ENCODE results near the gene FAM13C. TPM values are rescaled to one million over a fixed set of nuclear protein-coding genes. Genes with fewer than 3 reads are reported as not detected.

Gene FAM13C
- total RNA-seq, 1 donor from 2014 or later, result 5.9 TPM

- Mint-ChIP-seq H3K27ac (no peak overlapping the region), H3K27me3 (no peaks in the 10 kb centered on the region), H3K9me3 (ENCODE audit: low read depth) (peaks cover 3% of the 10 kb centered on the region), H3K36me3 (ENCODE audit: insufficient read depth) (peaks cover 4% of the 10 kb centered on the region), H3K4me3 (ENCODE audit: low read depth) (no peak overlapping the region), H3K4me1 (ENCODE audit: low read depth) (peaks cover 13% of the 10 kb centered on the region)
- TF ChIP-seq CTCF (IDR thresholded peaks at IDR 0.05; ENCODE audit: unreplicated experiment), result no peak
- no peak for DNase-seq (ENCODE audit: low spot score, unreplicated experiment)
Measured at GRCh38 chr10:59323831-59324401, 38.4 kb downstream of the FAM13C start.

- no peaks in the 10 kb centered on the region for H3K27me3 Mint-ChIP-seq
- no peak for TF ChIP-seq CTCF (IDR thresholded peaks at IDR 0.05; ENCODE audit: unreplicated experiment)
- no peak overlapping the region for H3K4me3 Mint-ChIP-seq (ENCODE audit: low read depth)
- peaks cover 4% of the 10 kb centered on the region for H3K36me3 Mint-ChIP-seq (ENCODE audit: insufficient read depth)
- H3K9me3 Mint-ChIP-seq (ENCODE audit: low read depth), result peaks cover 3% of the 10 kb centered on the region
- no peak overlapping the region for H3K27ac Mint-ChIP-seq
- DNase-seq (ENCODE audit: low spot score, unreplicated experiment), result no peak
- H3K4me1 Mint-ChIP-seq (ENCODE audit: low read depth), result peaks cover 13% of the 10 kb centered on the region
Measured at GRCh38 chr10:59323036-59323459, 39.3 kb downstream of the FAM13C start.

- Mint-ChIP-seq H3K27ac (peak overlapping the region; percentile 7), H3K4me1 (ENCODE audit: low read depth) (peaks cover 13% of the 10 kb centered on the region), H3K9me3 (ENCODE audit: low read depth) (peaks cover 3% of the 10 kb centered on the region), H3K27me3 (no peaks in the 10 kb centered on the region), H3K4me3 (ENCODE audit: low read depth) (no peak overlapping the region), H3K36me3 (ENCODE audit: insufficient read depth) (peaks cover 4% of the 10 kb centered on the region)
- TF ChIP-seq CTCF (IDR thresholded peaks at IDR 0.05; ENCODE audit: unreplicated experiment), result no peak
- DNase-seq (ENCODE audit: low spot score, unreplicated experiment), result no peak
Measured at GRCh38 chr10:59322131-59322530, 40.2 kb downstream of the FAM13C start.

- Mint-ChIP-seq H3K4me1 (ENCODE audit: low read depth) (peaks cover 13% of the 10 kb centered on the region), H3K9me3 (ENCODE audit: low read depth) (peaks cover 3% of the 10 kb centered on the region), H3K27me3 (no peaks in the 10 kb centered on the region), H3K36me3 (ENCODE audit: insufficient read depth) (peaks cover 4% of the 10 kb centered on the region), H3K27ac (no peak overlapping the region), H3K4me3 (ENCODE audit: low read depth) (no peak overlapping the region)
- TF ChIP-seq CTCF (IDR thresholded peaks at IDR 0.05; ENCODE audit: unreplicated experiment), result no peak
- DNase-seq (ENCODE audit: low spot score, unreplicated experiment), result no peak
Measured at GRCh38 chr10:59320355-59320754, 42.0 kb downstream of the FAM13C start.

- no peak for TF ChIP-seq CTCF (IDR thresholded peaks at IDR 0.05; ENCODE audit: unreplicated experiment)
- Mint-ChIP-seq H3K9me3 (ENCODE audit: low read depth) (peaks cover 3% of the 10 kb centered on the region), H3K27me3 (no peaks in the 10 kb centered on the region), H3K36me3 (ENCODE audit: insufficient read depth) (peaks cover 4% of the 10 kb centered on the region), H3K4me1 (ENCODE audit: low read depth) (peaks cover 13% of the 10 kb centered on the region), H3K4me3 (ENCODE audit: low read depth) (no peak overlapping the region), H3K27ac (no peak overlapping the region)
- DNase-seq (ENCODE audit: low spot score, unreplicated experiment), result no peak
Measured at GRCh38 chr10:59319854-59320253, 42.5 kb downstream of the FAM13C start.
